GM12878 (cell line): Measurements from ENCODE around the gene CARM1.

ENCODE experiments used
- ATF3 ChIP-seq: IDR thresholded peaks from 2 replicates; pipeline ENCODE4 v1.6.1; 2011; ENCODE audit warnings: low read depth, mild to moderate bottlenecking, low read length, moderate library complexity, borderline replicate concordance; ENCODE audit errors: extremely low read depth
- CTCF ChIP-seq, 3 experiments: IDR thresholded peaks in 2 of 3; conservative IDR thresholded peaks in 1 of 3; 2 replicates each; pipeline ENCODE4 v1.5.1; 2011; ENCODE audit warnings: low read depth in 3 of 3, low read length in 3 of 3, mild to moderate bottlenecking in 3 of 3, control low read depth in 2 of 3, moderate library complexity in 2 of 3, inconsistent platforms in 1 of 3, mixed read lengths in 1 of 3; ENCODE audit not compliant: control insufficient read depth in 2 of 3, insufficient read depth in 1 of 3; ENCODE audit errors: extremely low read depth in 1 of 3
- ESRRA ChIP-seq: IDR thresholded peaks from 2 replicates; pipeline ENCODE4 v1.6.1; 2012; ENCODE audit warnings: mild to moderate bottlenecking, low read length, improper control_type of control experiment
- EZH2 ChIP-seq: IDR thresholded peaks from 2 replicates; pipeline ENCODE4 v1.6.1; 2012; ENCODE audit warnings: low read depth, mild to moderate bottlenecking, control low read depth, inconsistent platforms, low read length, borderline replicate concordance; ENCODE audit not compliant: control insufficient read depth
- MAX ChIP-seq: IDR thresholded peaks from 2 replicates; pipeline ENCODE4 v1.6.1; 2012; ENCODE audit warnings: low read depth, low read length, improper control_type of control experiment
- PAX5 ChIP-seq: IDR thresholded peaks from 2 replicates; pipeline ENCODE4 v1.6.1; 2011; ENCODE audit warnings: low read depth, low read length, borderline replicate concordance
- POLR2A ChIP-seq: IDR thresholded peaks from 2 replicates; pipeline ENCODE4 v1.6.1; 2011; ENCODE audit warnings: low read depth, mild to moderate bottlenecking, low read length
- RCOR1 ChIP-seq: conservative IDR thresholded peaks from 2 replicates; pipeline ENCODE4 v1.6.1; 2012; ENCODE audit warnings: low read depth, low read length, improper control_type of control experiment
- SP1 ChIP-seq: IDR thresholded peaks from one replicate; pipeline ENCODE4 v1.6.1; 2011; ENCODE audit warnings: low read depth, low read length
- ZBTB40 ChIP-seq: fragments of 450-650 bp; IDR thresholded peaks from 2 replicates; pipeline ENCODE4 v1.6.1; 2016; ENCODE audit warnings: mild to moderate bottlenecking, moderate library complexity, borderline replicate concordance
- TF ChIP-seq, protein P1 (sequence below): IDR thresholded peaks from 2 replicates; pipeline ENCODE4 v1.6.1; 2012; ENCODE audit warnings: mild to moderate bottlenecking, low read depth, low read length

DNA sequence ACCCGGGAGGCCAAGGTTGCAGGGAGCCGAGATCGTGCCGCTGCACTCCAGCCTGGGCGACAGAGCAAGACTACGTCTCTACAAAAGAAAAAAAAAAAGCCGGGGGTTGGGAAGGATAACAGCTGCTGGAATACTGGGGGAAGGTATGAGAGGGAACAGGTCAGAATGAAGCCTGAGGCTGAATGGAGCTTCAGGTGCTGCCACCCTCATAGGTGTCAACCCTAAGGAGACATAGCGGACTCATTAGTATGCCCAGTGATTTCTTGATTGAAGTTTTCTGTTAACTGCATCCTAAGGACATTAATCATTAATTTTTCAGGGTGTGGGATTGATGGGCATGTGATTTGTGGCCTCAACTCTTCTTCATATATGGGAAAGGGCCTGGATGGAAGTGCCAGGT, 95.5 kb downstream of the CARM1 start:
- TF ChIP-seq, protein P1, sequence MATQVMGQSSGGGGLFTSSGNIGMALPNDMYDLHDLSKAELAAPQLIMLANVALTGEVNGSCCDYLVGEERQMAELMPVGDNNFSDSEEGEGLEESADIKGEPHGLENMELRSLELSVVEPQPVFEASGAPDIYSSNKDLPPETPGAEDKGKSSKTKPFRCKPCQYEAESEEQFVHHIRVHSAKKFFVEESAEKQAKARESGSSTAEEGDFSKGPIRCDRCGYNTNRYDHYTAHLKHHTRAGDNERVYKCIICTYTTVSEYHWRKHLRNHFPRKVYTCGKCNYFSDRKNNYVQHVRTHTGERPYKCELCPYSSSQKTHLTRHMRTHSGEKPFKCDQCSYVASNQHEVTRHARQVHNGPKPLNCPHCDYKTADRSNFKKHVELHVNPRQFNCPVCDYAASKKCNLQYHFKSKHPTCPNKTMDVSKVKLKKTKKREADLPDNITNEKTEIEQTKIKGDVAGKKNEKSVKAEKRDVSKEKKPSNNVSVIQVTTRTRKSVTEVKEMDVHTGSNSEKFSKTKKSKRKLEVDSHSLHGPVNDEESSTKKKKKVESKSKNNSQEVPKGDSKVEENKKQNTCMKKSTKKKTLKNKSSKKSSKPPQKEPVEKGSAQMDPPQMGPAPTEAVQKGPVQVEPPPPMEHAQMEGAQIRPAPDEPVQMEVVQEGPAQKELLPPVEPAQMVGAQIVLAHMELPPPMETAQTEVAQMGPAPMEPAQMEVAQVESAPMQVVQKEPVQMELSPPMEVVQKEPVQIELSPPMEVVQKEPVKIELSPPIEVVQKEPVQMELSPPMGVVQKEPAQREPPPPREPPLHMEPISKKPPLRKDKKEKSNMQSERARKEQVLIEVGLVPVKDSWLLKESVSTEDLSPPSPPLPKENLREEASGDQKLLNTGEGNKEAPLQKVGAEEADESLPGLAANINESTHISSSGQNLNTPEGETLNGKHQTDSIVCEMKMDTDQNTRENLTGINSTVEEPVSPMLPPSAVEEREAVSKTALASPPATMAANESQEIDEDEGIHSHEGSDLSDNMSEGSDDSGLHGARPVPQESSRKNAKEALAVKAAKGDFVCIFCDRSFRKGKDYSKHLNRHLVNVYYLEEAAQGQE: no peak
- TF ChIP-seq PAX5: no peak
- TF ChIP-seq CTCF (IDR thresholded peaks at IDR 0.05 in 2 of 3, conservative IDR thresholded peaks at IDR 0.05 in 1 of 3; ENCODE audit: control insufficient read depth in 2 of 3, extremely low read depth in 1 of 3, insufficient read depth in 1 of 3, low read depth in 3 of 3, low read length in 3 of 3): no peak
- TF ChIP-seq EZH2: no peak
- TF ChIP-seq ATF3: no peak
- no peak for TF ChIP-seq ZBTB40
- no peak for TF ChIP-seq POLR2A
- no peak for TF ChIP-seq ESRRA
- no peak for TF ChIP-seq MAX
- TF ChIP-seq SP1: no peak
- no peak for TF ChIP-seq RCOR1
